Urothelium cell line (cell line): ENCODE results near the gene TFCP2L1.

Source experiments
- DNase-seq: peaks from one replicate; pipeline ENCODE4 v3.0.0; 2011; ENCODE audit warnings: low spot score, mixed read lengths
- FAIRE-seq: peaks from 2 replicates; lab custom pipeline; 2011; peaks lifted over from hg19 to GRCh38; lab: Jason Lieb, UNC

Gene TFCP2L1

DNA sequence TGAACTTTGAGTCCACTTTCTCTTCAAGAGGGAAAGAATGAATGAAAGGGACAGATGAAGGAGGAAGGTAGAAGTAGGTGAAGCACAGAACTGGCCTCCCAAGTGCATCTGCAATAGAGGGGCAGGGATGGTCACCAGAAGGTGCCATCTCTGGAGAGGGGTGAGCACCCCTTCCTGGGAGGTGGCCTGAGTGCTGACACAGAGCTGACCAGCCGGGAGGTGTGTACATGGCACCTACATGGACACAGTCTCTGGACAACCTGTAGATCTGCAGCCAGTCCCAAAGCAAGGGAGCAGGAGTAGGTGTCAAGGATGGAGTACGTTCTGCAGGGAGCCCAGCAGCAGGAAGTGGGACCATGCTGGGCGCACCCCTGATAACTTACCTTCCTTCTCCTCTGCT lies 83.2 kb downstream of the TFCP2L1 start:
- DNase-seq (no peak), FAIRE-seq (peak; percentile 46)

DNA sequence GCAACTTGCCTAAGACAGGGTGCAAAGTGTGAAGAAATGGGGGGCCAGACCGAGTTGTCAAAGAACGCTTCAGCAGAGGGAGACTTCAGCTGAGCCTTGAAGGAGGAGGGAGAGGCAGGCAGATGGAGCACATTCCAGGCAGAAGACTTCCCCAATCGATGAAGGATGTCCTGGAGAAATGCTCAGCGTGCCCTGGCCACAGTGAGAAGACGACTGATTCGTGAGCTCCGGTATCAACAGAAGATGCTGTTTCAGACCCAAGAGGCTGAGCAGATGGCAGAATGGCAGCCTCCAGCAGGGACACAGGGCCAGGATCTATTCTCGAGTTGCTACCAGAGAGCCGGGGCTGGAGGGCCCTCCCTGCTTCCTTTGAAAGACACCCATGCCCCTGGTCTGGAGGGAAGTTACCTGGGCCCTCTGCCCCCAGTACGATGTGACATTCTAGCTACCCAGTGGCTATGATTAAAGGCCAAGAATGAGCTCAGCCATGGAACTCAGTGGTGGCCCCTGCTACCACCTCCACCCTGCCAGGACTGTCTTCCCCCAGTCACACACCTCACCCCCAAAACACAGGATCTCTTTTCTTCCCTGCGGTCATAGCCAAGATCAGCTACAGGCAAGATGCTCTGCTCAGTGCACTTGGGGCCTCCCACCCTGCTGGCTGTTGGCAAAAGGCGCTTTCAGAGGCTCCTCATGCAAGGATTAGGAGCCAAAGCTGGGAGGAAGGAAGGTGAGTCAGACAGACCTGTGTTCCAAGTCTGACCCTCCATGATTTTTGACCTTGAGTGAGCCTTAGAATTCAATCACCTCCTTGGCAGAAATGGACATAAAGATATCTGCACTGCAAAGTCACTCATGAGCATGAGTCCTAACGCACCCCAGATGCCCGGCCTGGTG lies 84.3 kb downstream of the TFCP2L1 start:
- no peak for DNase-seq
- no peak for FAIRE-seq

DNA sequence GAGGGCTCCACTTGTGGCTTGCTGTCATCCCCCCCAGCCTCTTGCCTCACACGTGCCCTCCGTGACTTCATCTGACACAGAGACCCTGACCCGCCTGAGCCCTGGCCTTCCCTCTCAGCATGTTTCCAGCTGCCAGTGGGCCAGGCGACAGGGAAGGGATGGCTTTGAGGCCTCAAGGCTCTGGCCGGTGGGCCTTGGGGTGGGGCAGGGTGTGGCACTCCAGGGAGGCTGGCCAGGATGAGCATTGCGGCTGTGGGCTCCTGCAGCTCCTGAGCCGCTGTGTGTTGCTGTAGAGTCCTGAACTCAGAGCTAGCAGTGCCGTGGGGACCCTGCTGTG lies 85.0 kb downstream of the TFCP2L1 start:
- no peak for DNase-seq
- FAIRE-seq: peak; percentile 58

DNA sequence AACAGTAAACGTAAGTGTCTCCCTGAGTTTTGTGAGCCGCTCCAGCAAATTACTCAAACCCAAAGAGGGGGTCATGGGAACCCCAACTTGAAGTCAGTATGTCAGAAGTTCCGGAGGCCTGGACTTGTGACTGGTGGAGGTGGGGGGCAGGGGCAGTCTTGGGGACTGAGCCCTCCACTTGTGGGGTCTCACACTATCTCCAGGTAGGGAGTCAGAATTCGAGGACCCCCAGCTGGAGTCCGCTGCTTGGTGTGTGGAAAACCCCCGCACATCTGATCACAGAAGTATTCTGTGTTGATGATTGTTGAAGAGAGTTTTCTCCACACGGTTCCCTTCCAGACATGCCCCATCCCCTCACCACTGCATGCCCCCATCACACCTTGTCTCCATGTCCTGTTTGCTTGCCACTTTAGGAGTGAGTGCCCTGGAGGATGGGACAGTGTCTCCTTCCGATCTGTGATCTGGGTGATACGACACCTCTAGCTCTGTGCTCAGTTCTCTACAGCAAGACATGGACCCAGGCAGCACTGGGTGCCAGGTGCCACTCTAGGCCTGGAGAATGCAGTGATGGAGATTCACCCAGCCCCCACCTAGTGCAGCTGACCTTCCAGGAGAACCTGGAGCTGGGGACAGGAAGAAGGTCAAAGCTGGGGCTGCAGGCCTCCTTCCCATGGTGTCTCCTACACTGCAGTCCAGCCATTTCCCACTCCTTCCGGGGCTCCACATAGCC lies 85.6 kb downstream of the TFCP2L1 start:
- peak; percentile 30 for FAIRE-seq

DNA sequence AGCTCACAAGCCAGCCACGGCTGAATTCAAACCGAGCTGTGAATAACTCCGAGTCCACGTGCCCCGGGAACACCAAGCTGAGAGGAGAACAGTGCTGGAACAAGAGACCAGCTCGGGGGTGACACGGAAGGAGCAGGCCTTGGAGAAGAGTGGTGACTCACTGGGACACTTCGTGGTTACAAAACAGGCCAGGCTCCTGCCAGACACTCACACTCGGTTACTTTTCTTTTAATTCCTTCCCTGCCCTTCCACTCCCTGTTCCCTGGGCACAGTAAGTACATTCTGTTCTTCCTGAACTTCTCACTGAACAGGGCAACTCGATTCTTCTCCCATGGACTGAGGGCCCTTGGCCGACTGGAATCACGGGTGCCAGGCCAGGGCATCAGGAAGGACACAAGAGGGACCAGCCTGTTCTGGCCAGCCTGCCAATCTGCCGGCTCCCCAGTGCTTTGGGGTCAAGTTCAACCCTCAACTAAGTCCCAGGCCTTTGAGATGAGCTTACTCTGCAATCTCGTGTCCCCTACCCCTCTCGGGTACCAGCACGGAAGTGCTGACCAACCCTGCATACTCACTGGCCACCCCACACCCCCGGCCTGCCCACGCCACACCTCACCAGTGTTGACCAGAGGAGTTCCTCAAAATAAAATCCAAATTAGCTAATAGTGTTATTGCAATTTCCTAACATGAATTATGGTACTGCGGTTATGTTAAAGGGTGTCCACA lies 87.5 kb downstream of the TFCP2L1 start:
- FAIRE-seq: peak; percentile 46
- peak; percentile 83 for DNase-seq

More for the DNA sequence above, 85.6 kb downstream of the TFCP2L1 start:
- no peak for DNase-seq

DNA sequence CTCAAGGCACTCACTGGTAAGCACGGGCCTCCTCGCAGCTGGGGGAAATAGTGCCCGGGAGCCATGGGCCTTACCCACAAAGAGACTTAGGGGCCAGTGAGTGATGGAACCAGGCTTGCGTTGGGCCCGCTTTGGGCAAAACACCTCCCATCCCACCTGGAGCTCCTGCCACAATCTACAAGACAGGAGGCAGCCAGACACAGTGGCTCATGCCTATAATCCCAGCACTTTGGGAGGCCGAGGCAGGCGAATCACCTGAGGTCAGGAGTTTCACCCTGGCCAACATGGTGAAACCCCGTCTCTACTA lies 88.2 kb downstream of the TFCP2L1 start:
- FAIRE-seq (no peak), DNase-seq (no peak)

DNA sequence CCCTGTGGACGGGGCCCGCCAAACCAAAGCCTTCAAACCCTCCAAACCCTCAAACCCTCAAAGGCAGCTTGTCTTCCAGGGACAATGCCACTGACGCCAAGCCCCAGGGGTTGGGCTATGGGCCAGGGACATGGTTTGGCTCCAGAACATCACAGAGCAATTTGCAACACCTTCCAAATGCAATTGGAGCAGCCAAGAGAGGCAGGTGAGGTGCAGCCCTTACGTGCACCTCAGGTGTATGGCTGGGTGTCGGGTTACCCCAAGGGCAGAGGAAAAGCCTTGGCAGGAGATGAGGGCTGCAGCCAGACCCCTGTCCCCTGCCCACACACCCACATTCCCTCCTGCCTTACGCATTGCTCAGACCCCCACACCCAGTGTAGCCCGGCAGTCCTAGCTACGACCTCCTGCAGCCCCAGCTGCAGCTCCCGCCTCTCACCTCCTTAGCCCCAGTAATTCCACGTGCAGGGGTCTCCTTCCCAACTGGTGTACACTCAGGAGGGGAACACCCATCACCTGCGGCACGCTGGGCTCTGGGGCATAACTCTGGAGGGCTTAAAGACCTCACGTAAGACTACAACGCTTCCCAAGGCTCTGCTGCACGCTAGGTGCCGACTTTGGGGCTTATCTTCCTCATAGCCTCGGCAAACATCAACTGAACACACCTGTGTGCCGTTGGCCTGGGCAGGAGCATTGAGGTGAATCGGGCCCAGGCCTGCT lies 88.7 kb downstream of the TFCP2L1 start:
- FAIRE-seq (peak; percentile 42), DNase-seq (no peak)

DNA sequence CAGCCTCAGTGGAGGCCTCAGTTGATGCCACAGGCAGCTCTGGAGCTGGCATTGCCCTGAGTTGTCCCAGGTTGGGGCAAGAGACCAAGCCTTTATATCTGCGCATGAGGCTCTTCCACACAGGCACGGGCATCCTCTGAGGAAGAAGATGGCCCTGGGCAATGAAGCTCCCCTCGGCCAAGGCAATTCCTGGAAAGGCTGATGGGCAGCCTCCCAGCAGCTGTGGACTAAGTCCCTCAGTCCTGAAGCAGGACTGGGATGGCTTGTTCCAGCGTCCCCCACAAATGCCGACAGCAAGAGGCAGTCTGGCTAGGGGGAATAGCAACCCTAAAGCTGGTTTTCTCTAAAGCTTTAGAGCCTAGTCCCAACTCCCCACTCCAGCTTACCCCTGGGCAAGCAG lies 90.0 kb downstream of the TFCP2L1 start:
- DNase-seq (no peak), FAIRE-seq (no peak)

DNA sequence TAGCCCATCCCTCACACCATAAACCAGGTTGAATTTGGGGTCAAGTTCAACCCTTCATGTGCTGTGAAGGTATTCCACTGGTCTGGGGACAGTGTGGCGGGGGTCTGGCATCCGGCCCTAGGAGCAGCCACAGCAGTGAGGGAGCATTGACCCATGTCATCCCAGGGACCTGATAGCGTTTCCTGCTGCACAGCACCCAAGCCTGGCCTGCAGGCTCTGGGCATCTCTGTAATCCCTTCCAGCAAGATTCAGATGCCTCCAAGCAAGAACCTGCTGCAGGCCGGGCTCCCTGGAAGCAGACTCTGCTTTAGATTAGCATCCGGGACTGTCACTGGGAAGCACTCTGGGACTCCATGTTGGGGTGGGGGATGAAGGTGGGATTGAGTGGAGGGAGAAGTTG lies 90.4 kb downstream of the TFCP2L1 start:
- FAIRE-seq: no peak
- DNase-seq: no peak

DNA sequence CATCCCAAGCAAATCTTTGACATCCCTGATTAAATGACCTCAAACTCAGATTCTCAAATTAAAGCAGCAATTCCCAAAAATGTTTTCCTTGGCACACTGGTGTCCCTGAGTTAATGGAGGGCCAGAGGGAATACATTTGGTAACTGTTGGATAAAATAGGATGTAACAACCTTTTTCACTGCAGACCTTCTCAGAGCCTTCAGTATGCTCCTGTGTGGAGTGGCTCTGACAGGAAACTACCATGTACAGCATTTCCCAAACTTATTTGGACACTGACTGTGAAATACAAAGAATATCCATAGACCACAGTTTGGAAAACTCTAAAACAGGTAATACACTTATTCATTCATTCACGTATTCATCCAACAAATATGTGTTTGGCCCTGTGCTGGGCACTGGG lies 91.8 kb downstream of the TFCP2L1 start:
- DNase-seq (no peak), FAIRE-seq (no peak)

DNA sequence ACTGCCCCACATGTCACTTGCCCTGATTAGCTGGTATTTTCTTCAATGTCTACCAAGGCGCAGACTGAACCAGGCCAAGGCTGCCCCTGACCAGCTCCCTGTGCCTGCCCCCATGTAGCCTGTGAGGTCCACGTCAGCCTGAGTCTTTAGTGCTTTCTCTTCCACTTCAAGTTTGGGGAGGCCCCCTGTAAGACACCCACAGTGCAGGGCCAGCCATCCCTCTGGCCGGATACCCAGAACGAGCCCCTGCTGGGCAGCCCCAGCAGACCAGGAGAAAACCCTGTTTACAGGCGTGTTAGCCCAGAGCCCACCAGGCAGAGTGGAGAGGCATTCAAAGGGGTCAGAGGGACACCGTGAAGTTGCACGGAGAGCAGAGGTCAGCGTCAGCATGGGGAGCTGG lies 92.4 kb downstream of the TFCP2L1 start:
- DNase-seq (no peak), FAIRE-seq (peak; percentile 35)

DNA sequence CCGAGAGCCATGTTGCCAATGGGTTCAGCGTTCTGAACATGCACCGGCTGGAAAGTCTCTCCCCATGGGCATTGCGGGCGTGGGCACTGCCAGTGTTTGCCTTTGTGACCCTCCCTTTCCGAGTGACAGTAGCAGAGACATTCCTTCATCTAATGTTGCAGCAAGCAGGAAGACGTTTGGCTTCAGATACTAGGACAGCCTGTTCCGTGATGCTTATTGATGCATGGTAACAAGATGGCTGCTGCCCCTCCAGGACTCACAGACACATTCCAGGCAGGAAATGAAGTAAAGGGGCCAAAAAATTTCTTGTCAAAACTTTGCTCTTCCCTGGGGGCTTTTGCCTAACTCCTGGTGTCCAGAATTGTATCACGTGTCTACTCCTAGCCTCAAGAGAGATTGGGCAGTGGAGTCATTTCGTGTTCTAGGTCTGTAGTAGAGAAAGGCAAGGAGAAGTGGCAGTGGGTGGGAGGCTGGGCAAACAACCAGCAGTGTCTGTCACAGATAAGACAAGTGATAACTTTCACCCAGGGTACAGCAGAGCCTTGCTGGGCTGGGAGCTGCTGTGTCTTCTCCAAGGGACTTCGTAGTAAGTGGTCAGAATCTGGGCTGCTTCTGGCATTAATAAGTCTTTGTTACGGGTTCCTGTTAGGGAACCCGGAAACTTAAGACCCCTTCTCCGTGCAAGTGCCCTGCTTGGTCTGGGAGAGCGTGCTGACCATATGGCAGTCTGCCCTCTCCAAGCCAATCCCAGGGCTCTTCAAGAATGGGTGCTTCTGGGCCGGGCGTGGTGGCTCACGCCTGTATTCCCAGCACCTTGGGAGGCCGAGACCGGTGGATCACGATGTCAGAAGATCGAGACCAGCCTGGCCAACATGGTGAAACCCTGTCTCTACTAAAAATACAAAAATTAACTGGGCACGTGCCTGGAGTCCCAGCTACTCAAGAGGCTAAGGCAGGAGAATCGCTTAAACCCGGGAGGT lies 93.5 kb downstream of the TFCP2L1 start:
- FAIRE-seq: peak; percentile 17

DNA sequence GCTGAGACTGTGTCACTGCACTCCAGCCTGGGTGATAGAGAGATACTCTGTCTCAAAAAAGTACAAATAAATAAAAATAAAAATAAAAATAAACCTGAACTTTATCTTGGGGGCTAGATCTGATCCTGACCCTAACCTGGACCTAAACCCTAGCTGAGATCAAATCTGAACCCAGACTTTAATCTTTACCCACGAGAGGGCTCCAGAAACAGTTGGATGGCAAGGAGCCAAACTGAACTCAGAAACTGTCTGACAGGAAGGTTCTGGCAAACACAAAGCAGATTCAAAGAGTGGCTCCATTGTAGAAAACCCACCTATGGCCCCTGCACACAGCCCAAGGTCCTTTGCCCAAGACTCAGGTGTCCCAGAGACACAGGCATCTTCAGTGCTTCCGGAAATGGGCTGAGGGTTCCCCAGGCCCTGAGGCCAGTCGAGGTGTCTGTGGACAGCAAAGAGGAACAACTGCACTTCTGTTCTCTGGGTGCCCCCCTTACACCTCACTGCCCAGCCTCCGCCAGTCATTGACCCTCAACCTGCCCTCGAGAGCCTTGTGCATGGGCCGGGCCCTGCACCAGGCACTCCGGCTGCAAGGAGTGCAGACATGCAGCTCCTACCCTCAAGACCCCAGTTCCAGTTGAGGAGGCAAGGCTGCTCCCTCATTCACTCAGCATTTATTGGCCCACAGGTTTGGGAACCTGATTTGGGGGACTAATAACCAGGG lies 95.2 kb downstream of the TFCP2L1 start:
- FAIRE-seq (peak; percentile 72), DNase-seq (no peak)

More for the DNA sequence above, 93.5 kb downstream of the TFCP2L1 start:
- no peak for DNase-seq

DNA sequence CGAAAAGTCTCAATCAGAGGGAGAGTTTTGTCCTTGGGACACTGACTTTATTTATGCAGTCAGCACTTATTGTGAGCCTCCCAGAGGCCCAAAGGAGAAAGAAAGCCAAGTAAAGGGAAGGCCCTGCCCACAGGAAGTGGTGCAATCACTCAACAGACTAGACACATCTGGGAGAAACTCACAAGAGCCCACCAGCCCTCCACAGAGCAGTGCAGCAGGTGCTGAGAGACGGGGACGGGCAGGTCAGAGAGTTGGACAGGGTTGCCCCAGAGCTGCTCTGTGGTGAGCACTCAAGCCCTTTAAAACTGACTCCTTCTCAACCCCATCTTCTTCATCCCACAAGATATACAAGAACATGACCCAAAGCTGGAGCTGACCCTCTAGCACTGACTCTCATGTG lies 96.0 kb downstream of the TFCP2L1 start:
- FAIRE-seq: no peak
- DNase-seq: no peak

DNA sequence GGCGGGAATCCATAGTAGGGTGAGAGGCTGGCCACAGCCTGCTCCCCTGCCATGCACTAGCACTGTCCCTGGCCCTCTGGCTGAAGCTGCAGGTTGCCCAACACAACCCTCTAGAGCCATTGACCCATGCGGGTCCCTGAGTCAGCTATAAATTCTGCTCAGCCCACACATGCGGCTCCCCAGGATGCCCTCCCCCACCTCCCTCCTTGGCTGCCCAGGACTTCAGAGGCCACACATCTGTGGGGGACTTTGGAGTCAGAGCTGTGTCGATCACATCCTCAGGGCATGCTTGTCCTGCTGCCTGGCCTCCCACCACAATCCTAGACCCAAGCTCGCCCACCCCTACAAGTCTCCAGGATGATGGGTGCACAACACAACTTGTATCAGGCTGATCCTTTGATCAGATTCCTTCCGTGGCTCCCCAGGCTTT lies 97.0 kb downstream of the TFCP2L1 start:
- no peak for DNase-seq
- FAIRE-seq: peak; percentile 65

DNA sequence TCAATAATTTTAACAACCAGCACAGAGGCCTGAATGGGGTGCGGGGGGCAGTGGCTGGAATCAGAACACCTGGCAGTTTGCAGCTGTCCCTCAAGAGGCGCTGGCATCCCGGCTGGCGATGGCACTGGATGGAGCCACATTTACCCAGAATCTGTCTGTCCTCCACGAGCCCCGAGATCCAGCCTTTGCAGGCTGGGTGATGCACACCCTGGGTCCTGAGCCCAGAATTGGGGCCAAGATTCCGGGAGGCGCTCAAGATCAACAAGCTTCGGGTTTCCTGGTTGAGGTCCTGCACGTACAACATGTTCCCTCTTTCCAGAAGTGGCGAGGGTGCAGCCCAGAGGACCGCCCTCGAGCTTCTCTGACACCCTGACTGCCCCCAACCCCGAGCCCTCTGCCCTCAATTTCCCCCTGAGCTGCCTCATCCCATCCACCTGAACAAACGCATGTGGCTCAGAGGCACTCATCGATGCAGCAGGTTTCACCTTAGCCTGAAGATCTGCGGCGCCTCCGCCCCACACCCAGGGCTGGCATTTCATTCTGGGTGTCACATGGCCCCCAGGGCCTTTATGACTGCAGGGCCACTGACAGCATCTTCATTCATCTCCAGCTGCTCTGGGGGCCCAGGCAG lies 97.5 kb downstream of the TFCP2L1 start:
- no peak for FAIRE-seq
- DNase-seq: no peak

DNA sequence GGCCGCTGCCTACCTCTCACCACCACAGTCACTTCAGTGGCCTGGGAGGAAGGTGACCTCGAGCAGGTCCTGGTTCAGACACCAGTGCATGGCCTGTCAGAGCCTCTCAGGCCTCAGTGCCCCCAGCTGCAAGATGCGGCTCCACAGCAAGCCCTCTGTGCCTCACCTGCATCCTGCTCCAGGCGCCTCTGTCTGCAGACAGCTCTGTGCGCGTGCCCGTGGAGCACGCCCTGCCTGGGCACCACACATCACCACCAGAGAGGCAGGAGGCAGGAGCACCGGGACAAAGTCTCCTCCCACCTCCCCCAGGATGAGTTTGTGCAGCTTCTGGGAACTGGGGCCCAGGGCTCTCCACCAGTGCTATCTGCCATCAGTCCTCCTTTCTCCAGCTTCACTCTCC lies 98.7 kb downstream of the TFCP2L1 start:
- no peak for DNase-seq
- no peak for FAIRE-seq

DNA sequence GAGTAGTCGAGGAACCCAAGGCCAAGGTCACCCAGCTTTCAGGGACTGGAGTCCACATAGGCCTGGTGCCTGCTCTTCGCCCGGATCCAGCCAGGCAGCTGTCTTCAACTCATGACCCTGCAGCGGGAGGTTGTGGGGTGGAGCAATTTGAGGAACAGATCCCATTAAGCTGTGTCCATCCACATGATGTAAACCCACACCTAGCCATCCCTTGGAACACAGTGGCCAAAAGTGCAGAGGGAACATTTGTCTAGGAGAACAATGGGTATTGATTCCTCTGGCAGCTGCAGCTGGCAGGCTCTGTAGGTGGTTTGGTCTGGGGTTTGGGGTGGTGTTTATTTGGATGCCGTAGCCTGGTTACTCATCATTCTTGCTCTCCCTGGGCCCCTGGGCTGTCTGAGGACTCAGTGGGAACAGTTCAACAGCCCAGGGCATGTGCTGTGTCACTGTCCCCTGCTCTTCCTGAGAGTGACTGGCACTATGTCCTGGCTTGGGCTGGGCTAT lies 99.4 kb downstream of the TFCP2L1 start:
- peak; percentile 96 for DNase-seq

DNA sequence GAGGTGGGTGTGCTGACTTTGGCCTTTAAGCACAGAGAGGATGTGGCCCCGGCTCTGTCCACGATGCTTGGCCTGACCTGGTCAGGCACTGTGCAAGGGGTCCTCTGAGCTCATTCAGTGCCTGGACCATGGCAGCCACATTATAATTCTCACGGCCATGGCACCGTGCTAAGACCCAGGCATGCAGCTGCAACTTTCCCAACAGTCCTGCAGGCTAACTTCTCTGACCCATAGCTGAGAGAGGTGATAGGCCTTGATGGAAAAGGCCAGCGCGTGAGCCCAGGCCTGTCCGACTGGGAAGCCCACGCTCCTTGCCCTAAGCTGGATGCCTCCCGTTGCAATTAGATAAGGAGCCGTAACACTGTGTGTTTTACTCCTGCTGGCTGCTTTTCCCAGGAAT lies 99.9 kb downstream of the TFCP2L1 start:
- peak; percentile 46 for FAIRE-seq

More for the DNA sequence above, 99.4 kb downstream of the TFCP2L1 start:
- FAIRE-seq: no peak

More for the DNA sequence above, 99.9 kb downstream of the TFCP2L1 start:
- DNase-seq: no peak
